HepG2 (cell line): ENCODE data around the gene IMPDH1. TPM values are rescaled to one million over a fixed set of nuclear protein-coding genes. Genes with fewer than 3 reads are reported as not detected.

Experiments used
- ARID2 ChIP-seq: sonication (generic); formaldehyde crosslinking; IDR thresholded peaks from 2 replicates; pipeline ENCODE4 v1.8.1; 2022; ENCODE audit warnings: mild to moderate bottlenecking, missing genetic modification reagents, borderline replicate concordance
- ARNT2 ChIP-seq: sonication (generic); formaldehyde crosslinking; IDR thresholded peaks from 2 replicates; pipeline ENCODE4 v1.8.0; 2022; ENCODE audit warnings: mild to moderate bottlenecking, low read depth, missing genetic modification reagents, moderate library complexity
- DMAP1 ChIP-seq: IDR thresholded peaks from 2 replicates; pipeline ENCODE4 v1.6.1; 2016
- DNMT3B ChIP-seq: conservative IDR thresholded peaks from 2 replicates; pipeline ENCODE4 v1.6.1; 2016; ENCODE audit warnings: missing biosample characterization, control low read depth
- GATAD1 ChIP-seq: IDR thresholded peaks from 2 replicates; pipeline ENCODE4 v1.6.1; 2016; ENCODE audit warnings: missing genetic modification reagents, missing compliant biosample characterization
- HOXA9 ChIP-seq: sonication (generic); formaldehyde crosslinking; IDR thresholded peaks from 2 replicates; pipeline ENCODE4 v1.8.1; 2022; ENCODE audit warnings: missing genetic modification reagents, mild to moderate bottlenecking, moderate library complexity, borderline replicate concordance
- JUNB ChIP-seq: sonication (generic); formaldehyde crosslinking; IDR thresholded peaks from 2 replicates; pipeline ENCODE4 v1.8.0; 2022; ENCODE audit warnings: missing genetic modification reagents, mild to moderate bottlenecking, borderline replicate concordance
- KLF13 ChIP-seq: sonication (generic); formaldehyde crosslinking; IDR thresholded peaks from 2 replicates; pipeline ENCODE4 v1.4.0; 2020; ENCODE audit warnings: mild to moderate bottlenecking, missing genetic modification reagents
- KLF15 ChIP-seq: sonication (generic); formaldehyde crosslinking; IDR thresholded peaks from 2 replicates; pipeline ENCODE4 v1.8.1; 2023; ENCODE audit warnings: borderline replicate concordance, mild to moderate bottlenecking, inconsistent platforms, missing genetic modification reagents, mixed read lengths
- MED13 ChIP-seq: sonication (generic); formaldehyde crosslinking; IDR thresholded peaks from 2 replicates; pipeline ENCODE4 v1.5.0; 2020; ENCODE audit warnings: missing genetic modification reagents
- NCOR1 ChIP-seq: fragments of 200-600 bp; sonication (generic); IDR thresholded peaks from 2 replicates; pipeline ENCODE4 v1.7.0; 2017; ENCODE audit warnings: antibody characterized with exemption, low read length, borderline replicate concordance
- PHF8 ChIP-seq: sonication (generic); formaldehyde crosslinking; IDR thresholded peaks from 2 replicates; pipeline ENCODE4 v1.5.0; 2020; ENCODE audit warnings: missing genetic modification reagents
- RAD51 ChIP-seq: fragments of 450-650 bp; IDR thresholded peaks from 2 replicates; pipeline ENCODE4 v1.6.1; 2016; ENCODE audit warnings: borderline replicate concordance
- SNAI1 ChIP-seq: sonication (generic); formaldehyde crosslinking; IDR thresholded peaks from 2 replicates; pipeline ENCODE4 v1.5.0; 2020; ENCODE audit warnings: mild to moderate bottlenecking, missing genetic modification reagents, borderline replicate concordance
- SOX5 ChIP-seq: IDR thresholded peaks from 2 replicates; pipeline ENCODE4 v1.6.1; 2016; ENCODE audit warnings: borderline replicate concordance
- TBP ChIP-seq: sonication (generic); formaldehyde crosslinking; IDR thresholded peaks from 2 replicates; pipeline ENCODE4 v1.5.0; 2020; ENCODE audit warnings: missing genetic modification reagents
- THYN1 ChIP-seq: sonication (generic); formaldehyde crosslinking; IDR thresholded peaks from 2 replicates; pipeline ENCODE4 v1.8.1; 2023; ENCODE audit warnings: low read depth, mild to moderate bottlenecking, moderate library complexity, missing genetic modification reagents, borderline replicate concordance
- U2AF2 ChIP-seq: fragments of 200-400 bp; formaldehyde crosslinking; IDR thresholded peaks from 2 replicates; pipeline ENCODE4 v1.6.1; 2017; ENCODE audit warnings: low read depth, mild to moderate bottlenecking, low read length
- ZBTB8A ChIP-seq: sonication (generic); formaldehyde crosslinking; IDR thresholded peaks from 2 replicates; pipeline ENCODE4 v1.4.0; 2020; ENCODE audit warnings: mild to moderate bottlenecking, low read depth, missing genetic modification reagents, borderline replicate concordance
- ZC3H13 ChIP-seq: sonication (generic); formaldehyde crosslinking; IDR thresholded peaks from 2 replicates; pipeline ENCODE4 v1.8.1; 2023; ENCODE audit warnings: mild to moderate bottlenecking, missing genetic modification reagents, moderate library complexity
- ZFP41 ChIP-seq: sonication (generic); formaldehyde crosslinking; IDR thresholded peaks from 2 replicates; pipeline ENCODE4 v1.4.0; 2020; ENCODE audit warnings: mild to moderate bottlenecking, missing genetic modification reagents, borderline replicate concordance
- ZFP90 ChIP-seq: sonication (generic); formaldehyde crosslinking; IDR thresholded peaks from 2 replicates; pipeline ENCODE4 v1.8.0; 2022; ENCODE audit warnings: missing genetic modification reagents, mild to moderate bottlenecking, inconsistent platforms, borderline replicate concordance
- ZNF317 ChIP-seq: sonication (generic); formaldehyde crosslinking; IDR thresholded peaks from 2 replicates; pipeline ENCODE4 v1.5.0; 2020; ENCODE audit warnings: mild to moderate bottlenecking, missing genetic modification reagents
- ZNF337 ChIP-seq: sonication (generic); formaldehyde crosslinking; IDR thresholded peaks from 2 replicates; pipeline ENCODE4 v1.5.1; 2020; ENCODE audit warnings: missing genetic modification reagents, low read depth, mild to moderate bottlenecking, borderline replicate concordance
- ZNF451 ChIP-seq: sonication (generic); formaldehyde crosslinking; IDR thresholded peaks from 2 replicates; pipeline ENCODE4 v1.5.0; 2020; ENCODE audit warnings: mild to moderate bottlenecking, missing genetic modification reagents
- ZNF839 ChIP-seq: sonication (generic); formaldehyde crosslinking; IDR thresholded peaks from 2 replicates; pipeline ENCODE4 v1.4.0; 2020; ENCODE audit warnings: missing genetic modification reagents, mild to moderate bottlenecking, borderline replicate concordance
- polyA plus RNA-seq, 8 experiments: library from polyadenylated mRNA; depleted of rRNA in 3 of 8; stranded (reverse) in 7 of 8; unstranded in 1 of 8; fragments of >200 nt; fragmentation: Illumina TruSeq in 4 of 8; extraction: Trizol in 4 of 8; gene quantifications; 2 replicates each; pipeline versions ENCODE4 v1.2.1 to v1.2.3, GENCODE V29; 2011 to 2016; ENCODE audit warnings: low read depth in 4 of 8, missing spikeins in 1 of 8, mixed read lengths in 1 of 8; ENCODE audit not compliant: insufficient read depth in 1 of 8
- total RNA-seq, 5 experiments: library from RNA; depleted of rRNA; stranded (reverse); fragments of >200 nt; fragmentation: Illumina TruSeq; extraction: Trizol; gene quantifications; 2 replicates each; pipeline ENCODE4 v1.2.3, GENCODE V29; 2016; ENCODE audit warnings: low read depth in 1 of 5
- TF ChIP-seq, protein P1 (sequence below): sonication (generic); formaldehyde crosslinking; IDR thresholded peaks from 2 replicates; pipeline ENCODE4 v1.4.0; 2020; ENCODE audit warnings: missing genetic modification reagents
- TF ChIP-seq, protein P2 (sequence below): sonication (generic); formaldehyde crosslinking; IDR thresholded peaks from 2 replicates; pipeline ENCODE4; 2020; ENCODE audit warnings: missing genetic modification reagents, mild to moderate bottlenecking, borderline replicate concordance

IMPDH1 gene
- total and polyA plus RNA-seq, 2 of the 13 experiments (the other 11 are each of a cell fraction or from before 2014, with no cell fraction given): 22.8 to 34.0 TPM

DNA sequence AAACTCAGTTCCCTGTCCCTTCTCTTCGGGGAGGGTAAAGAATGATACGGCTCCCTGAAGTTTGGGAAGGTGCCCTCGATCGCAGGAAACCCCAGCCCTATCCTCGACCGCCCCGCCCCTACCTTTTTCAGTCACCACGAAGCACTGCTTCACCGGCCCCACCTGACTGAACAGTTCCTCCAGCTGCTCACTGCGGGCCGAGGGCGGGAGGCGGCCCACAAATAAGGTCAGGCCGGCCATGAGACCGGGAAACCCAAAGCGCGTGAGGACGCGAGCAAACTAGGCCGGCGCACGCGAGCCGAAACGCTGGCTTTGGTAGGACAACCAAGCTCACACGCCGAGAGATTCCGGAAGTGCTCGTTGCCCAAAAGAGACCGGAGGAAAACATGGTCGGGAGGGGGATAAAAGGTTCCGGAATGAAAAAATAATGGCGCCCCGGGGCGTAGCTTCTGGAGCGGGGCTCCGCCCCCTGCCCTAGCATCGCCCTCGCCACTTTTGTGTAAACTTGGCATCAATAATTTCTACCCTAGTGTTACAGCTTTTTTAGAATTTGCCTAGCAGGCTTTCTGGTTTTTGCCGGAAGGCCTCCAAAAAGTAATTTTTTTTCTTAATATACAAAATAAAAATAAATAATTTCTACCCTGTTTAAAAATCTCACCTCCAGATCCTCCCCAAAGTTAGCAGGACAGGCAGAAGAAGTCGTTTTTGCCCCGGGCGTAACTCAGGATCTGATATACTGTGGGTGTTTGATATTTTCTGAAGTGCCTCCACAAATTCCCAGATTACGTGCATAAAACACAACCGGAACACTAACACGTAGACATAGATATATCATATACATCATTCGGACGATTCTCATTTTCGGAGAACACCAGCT lies 66.0 kb downstream of the IMPDH1 start, which contains the start of gene RBM28 (continued):
- TF ChIP-seq ZFP90 (CRISPR knock-in tag) (peak; percentile 96; the same call in 1 of the 2 replicates), SNAI1 (CRISPR knock-in tag) (0 out of 2 replicates have a peak, but pooled peaks have one; percentile 58), ARID2 (CRISPR knock-in tag) (peak; percentile 100), RAD51 (no peak), DNMT3B (CRISPR knock-in tag) (peak; percentile 99), ZNF337 (CRISPR knock-in tag) (peak; percentile 98), THYN1 (CRISPR knock-in tag) (peak; percentile 99; the same call in 1 of the 2 replicates), U2AF2 (no peak), JUNB (CRISPR knock-in tag) (peak; percentile 90), ZFP41 (CRISPR knock-in tag) (peak; percentile 99), TBP (CRISPR knock-in tag) (no peak), ZC3H13 (CRISPR knock-in tag) (peak; percentile 97), PHF8 (CRISPR knock-in tag) (peak; percentile 98), KLF15 (CRISPR knock-in tag) (peak; percentile 97), ZNF839 (CRISPR knock-in tag) (peak; percentile 83), NCOR1 (no peak; the same call in 1 of the 2 replicates), ZBTB8A (CRISPR knock-in tag) (peak; percentile 86), GATAD1 (CRISPR knock-in tag) (peak; percentile 97), ARNT2 (CRISPR knock-in tag) (peak; percentile 100), MED13 (0 out of 2 replicates have a peak, but pooled peaks have one; percentile 65), DMAP1 (CRISPR knock-in tag) (peak; percentile 98), HOXA9 (CRISPR knock-in tag) (peak; percentile 99), KLF13 (CRISPR knock-in tag) (peak; percentile 97), SOX5 (CRISPR knock-in tag) (peak; percentile 80; the same call in 1 of the 2 replicates), ZNF451 (CRISPR knock-in tag) (peak; percentile 99), ZNF317 (CRISPR knock-in tag) (peak; percentile 86)
- TF ChIP-seq, protein P1, sequence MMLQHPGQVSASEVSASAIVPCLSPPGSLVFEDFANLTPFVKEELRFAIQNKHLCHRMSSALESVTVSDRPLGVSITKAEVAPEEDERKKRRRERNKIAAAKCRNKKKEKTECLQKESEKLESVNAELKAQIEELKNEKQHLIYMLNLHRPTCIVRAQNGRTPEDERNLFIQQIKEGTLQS: peak; percentile 74; the same call in 1 of the 2 replicates
- TF ChIP-seq, protein P2, sequence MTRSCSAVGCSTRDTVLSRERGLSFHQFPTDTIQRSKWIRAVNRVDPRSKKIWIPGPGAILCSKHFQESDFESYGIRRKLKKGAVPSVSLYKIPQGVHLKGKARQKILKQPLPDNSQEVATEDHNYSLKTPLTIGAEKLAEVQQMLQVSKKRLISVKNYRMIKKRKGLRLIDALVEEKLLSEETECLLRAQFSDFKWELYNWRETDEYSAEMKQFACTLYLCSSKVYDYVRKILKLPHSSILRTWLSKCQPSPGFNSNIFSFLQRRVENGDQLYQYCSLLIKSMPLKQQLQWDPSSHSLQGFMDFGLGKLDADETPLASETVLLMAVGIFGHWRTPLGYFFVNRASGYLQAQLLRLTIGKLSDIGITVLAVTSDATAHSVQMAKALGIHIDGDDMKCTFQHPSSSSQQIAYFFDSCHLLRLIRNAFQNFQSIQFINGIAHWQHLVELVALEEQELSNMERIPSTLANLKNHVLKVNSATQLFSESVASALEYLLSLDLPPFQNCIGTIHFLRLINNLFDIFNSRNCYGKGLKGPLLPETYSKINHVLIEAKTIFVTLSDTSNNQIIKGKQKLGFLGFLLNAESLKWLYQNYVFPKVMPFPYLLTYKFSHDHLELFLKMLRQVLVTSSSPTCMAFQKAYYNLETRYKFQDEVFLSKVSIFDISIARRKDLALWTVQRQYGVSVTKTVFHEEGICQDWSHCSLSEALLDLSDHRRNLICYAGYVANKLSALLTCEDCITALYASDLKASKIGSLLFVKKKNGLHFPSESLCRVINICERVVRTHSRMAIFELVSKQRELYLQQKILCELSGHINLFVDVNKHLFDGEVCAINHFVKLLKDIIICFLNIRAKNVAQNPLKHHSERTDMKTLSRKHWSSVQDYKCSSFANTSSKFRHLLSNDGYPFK (CRISPR knock-in tag): peak; percentile 94
